Left hindlimb (tissue), 1 donor: ENCODE data around the gene FAM78A.

Experiments used
- DNase-seq: peaks from one replicate; pipeline ENCODE4 v3.0.0-alpha.2; 2018

Gene FAM78A

GRCh38 chr9:131302244-131303075 is 26.1 kb upstream of the FAM78A start:
- no peak for DNase-seq

GRCh38 chr9:131300444-131300843 is 24.1 kb upstream of the FAM78A start:
- no peak for DNase-seq

GRCh38 chr9:131299961-131300347 is 23.6 kb upstream of the FAM78A start:
- no peak for DNase-seq

- no peak for DNase-seq
Observed at GRCh38 chr9:131299346-131299960, 23.1 kb upstream of the FAM78A start.

- no peak for DNase-seq
Observed at GRCh38 chr9:131298816-131299215, 22.5 kb upstream of the FAM78A start.

GRCh38 chr9:131298341-131298740 is 22.0 kb upstream of the FAM78A start:
- DNase-seq = no peak

GRCh38 chr9:131297903-131298302 is 21.6 kb upstream of the FAM78A start:
- no peak for DNase-seq

GRCh38 chr9:131296906-131297500 is 20.7 kb upstream of the FAM78A start:
- no peak for DNase-seq

- DNase-seq = no peak
Observed at GRCh38 chr9:131296460-131296859, 20.1 kb upstream of the FAM78A start.

- DNase-seq = no peak
Observed at GRCh38 chr9:131292937-131293336, 16.6 kb upstream of the FAM78A start.

GRCh38 chr9:131291795-131292315 is 15.5 kb upstream of the FAM78A start:
- no peak for DNase-seq

GRCh38 chr9:131290767-131291370 is 14.6 kb upstream of the FAM78A start:
- no peak for DNase-seq

GRCh38 chr9:131290036-131290766 is 13.9 kb upstream of the FAM78A start:
- no peak for DNase-seq

- peak; percentile 85 for DNase-seq
Observed at GRCh38 chr9:131289301-131290035, 13.2 kb upstream of the FAM78A start, which contains the start of gene PLPP7. PLPP7 (plus strand) TSS chr9:131289723; CDS start chr9:131289998, 275 bp downstream.

- no peak for DNase-seq
Observed at GRCh38 chr9:131288217-131288616, 11.9 kb upstream of the FAM78A start.

GRCh38 chr9:131287359-131287758 is 11.0 kb upstream of the FAM78A start:
- DNase-seq = no peak

GRCh38 chr9:131284856-131285255 is 8.5 kb upstream of the FAM78A start:
- no peak for DNase-seq

GRCh38 chr9:131282688-131283422 is 6.5 kb upstream of the FAM78A start:
- DNase-seq = no peak

- DNase-seq = no peak
Observed at GRCh38 chr9:131282175-131282574, 5.9 kb upstream of the FAM78A start.

GRCh38 chr9:131281119-131281965 is 5.0 kb upstream of the FAM78A start:
- DNase-seq = no peak
